GM12891 (cell line): ENCODE measurements around the gene PPP1R13L.
"Not testable (repeated sequence)": the region's sequence is repeated elsewhere in the genome, so short reads cannot be mapped to it uniquely, and the experiment has no call there.

Source experiments
- POLR2A ChIP-seq: IDR thresholded peaks from 2 replicates; pipeline ENCODE4 v1.6.1; 2011; ENCODE audit warnings: low read depth, low read length, control low read depth
- POU2F2 ChIP-seq: IDR thresholded peaks from 2 replicates; pipeline ENCODE4 v1.6.1; 2011; ENCODE audit warnings: low read depth, mild to moderate bottlenecking, control low read depth, low read length, moderate library complexity
- SPI1 ChIP-seq: IDR thresholded peaks from 2 replicates; pipeline ENCODE4 v1.6.1; 2011; ENCODE audit warnings: low read depth, low read length, control low read depth
- TAF1 ChIP-seq: IDR thresholded peaks from 2 replicates; pipeline ENCODE4 v1.6.1; 2011; ENCODE audit warnings: low read depth, low read length, control low read depth

GRCh38 chr19:45431008-45431407 lies 26.1 kb upstream of the PPP1R13L start:
- not testable (repeated sequence) for TF ChIP-seq POLR2A, SPI1, TAF1, POU2F2
